ENCODE measurements around the gene STK32C. TPM values are rescaled to one million over a fixed set of nuclear protein-coding genes. Genes with fewer than 3 reads are reported as not detected.

Gene STK32C
- total and polyA plus RNA-seq, 7 donors = 4.3 to 12.8 (median 8.4) TPM

DNA sequence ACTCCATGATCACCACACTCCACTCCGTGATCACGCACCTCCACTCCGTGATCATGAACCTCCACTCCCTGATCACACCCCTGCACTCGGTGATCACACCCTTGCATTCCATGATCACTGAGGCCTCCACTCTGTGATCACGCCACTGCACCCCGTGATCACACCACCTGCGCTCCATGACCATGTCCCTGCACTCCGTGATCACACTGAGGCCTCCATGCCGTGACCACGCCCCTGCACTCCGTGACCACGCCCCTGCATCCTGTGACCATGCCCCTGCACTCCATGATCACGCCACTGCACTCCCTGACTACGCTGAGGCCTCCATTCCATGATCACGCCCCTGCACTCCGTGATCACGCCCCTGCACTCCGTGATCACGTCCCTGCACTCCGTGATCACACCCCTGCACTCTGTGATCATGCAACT, 27.1 kb downstream of the STK32C start:
- no peak overlapping the region for H3K27ac ChIP-seq
- DNase-seq = no peak
- no peak overlapping the region for H3K4me3 ChIP-seq
- H3K9me3 ChIP-seq = no peaks in the 10 kb centered on the region
- no peak for TF ChIP-seq POLR2A (IDR thresholded peaks at IDR 0.05)
- TF ChIP-seq POLR2AphosphoS5 (IDR thresholded peaks at IDR 0.05) = no peak
- TF ChIP-seq, protein P1, sequence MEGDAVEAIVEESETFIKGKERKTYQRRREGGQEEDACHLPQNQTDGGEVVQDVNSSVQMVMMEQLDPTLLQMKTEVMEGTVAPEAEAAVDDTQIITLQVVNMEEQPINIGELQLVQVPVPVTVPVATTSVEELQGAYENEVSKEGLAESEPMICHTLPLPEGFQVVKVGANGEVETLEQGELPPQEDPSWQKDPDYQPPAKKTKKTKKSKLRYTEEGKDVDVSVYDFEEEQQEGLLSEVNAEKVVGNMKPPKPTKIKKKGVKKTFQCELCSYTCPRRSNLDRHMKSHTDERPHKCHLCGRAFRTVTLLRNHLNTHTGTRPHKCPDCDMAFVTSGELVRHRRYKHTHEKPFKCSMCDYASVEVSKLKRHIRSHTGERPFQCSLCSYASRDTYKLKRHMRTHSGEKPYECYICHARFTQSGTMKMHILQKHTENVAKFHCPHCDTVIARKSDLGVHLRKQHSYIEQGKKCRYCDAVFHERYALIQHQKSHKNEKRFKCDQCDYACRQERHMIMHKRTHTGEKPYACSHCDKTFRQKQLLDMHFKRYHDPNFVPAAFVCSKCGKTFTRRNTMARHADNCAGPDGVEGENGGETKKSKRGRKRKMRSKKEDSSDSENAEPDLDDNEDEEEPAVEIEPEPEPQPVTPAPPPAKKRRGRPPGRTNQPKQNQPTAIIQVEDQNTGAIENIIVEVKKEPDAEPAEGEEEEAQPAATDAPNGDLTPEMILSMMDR (IDR thresholded peaks at IDR 0.05) = no peak
- no peak for TF ChIP-seq EP300 (IDR thresholded peaks at IDR 0.05)
- H3K36me3 ChIP-seq = no peaks in the 10 kb centered on the region
- H3K4me1 ChIP-seq = no peaks in the 10 kb centered on the region
- WGBS, 2 donors = 81 to 93% methylated on average over 20 of the region's 20 CpGs
- peaks cover 0 to 19% (median 0%) of the 10 kb centered on the region in 3 donors for H3K27me3 ChIP-seq
- intact Hi-C loops (cut with DNase I) = no loop called here

DNA sequence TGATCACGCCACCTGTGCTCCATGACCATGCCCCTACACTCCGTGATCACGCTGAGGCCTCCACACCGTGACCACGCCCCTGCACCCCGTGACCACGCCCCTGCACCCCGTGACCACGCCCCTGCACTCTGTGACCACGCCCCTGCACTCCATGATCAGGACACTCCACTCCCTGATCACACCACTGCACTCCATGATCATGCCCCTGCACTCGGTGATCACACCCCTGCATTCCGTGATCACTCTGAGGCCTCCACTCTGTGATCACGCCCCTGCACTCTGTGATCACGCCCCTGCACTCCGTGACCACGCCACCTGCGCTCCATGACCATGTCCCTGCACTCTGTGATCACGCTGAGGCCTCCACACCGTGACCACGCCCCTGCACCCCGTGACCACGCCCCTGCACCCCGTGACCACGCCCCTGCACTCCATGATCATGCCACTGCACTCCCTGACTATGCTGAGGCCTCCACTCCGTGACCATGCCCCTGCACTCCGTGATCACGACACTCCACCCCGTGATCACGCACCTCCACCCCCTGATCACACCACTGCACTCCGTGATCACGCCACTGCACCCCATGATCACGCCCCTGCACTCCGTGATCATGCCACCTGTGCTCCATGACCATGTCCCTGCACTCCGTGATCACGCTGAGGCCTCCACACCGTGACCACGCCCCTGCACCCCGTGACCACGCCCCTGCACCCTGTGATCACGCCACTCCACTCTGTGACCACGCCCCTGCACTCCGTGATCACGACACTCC, 27.7 kb downstream of the STK32C start:
- Histone ChIP-seq H3K4me1 (no peaks in the 10 kb centered on the region), H3K27me3 (peaks cover 0 to 19% (median 0%) of the 10 kb centered on the region in 3 donors), H3K27ac (no peak overlapping the region), H3K36me3 (no peaks in the 10 kb centered on the region), H3K9me3 (no peaks in the 10 kb centered on the region), H3K4me3 (no peak overlapping the region)
- WGBS, 2 donors = 77 to 92% methylated on average over 43 of the region's 43 CpGs
- TF ChIP-seq, protein P1 (IDR thresholded peaks at IDR 0.05) = no peak
- TF ChIP-seq EP300 (IDR thresholded peaks at IDR 0.05) (no peak), POLR2A (IDR thresholded peaks at IDR 0.05) (no peak), POLR2AphosphoS5 (IDR thresholded peaks at IDR 0.05) (no peak)
- intact Hi-C loops (cut with DNase I) = no loop called here
- DNase-seq = no peak

DNA sequence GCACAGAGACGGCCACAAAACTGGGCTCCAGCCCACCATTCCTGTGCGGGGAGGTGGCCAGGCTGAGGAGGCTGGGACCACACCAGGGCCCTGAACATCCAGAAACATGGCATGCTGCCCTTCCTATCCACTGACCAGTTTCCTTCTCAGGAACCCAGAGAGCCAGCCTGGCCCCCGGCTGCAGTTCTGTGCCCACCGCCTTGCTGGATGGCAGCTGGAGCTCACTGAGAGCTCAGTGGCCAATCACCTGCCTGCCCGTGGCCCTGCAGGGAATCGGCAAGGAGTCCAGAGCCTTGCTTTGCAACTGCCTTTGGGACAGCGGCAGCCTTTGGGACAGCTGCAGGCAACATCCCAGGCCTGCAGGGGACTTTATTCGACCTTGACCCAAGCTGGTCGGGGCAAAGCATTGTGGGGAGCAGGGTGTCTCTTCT, 30.4 kb downstream of the STK32C start:
- Histone ChIP-seq H3K4me3 (no peak overlapping the region), H3K27me3 (peaks cover 0 to 3% (median 0%) of the 10 kb centered on the region in 3 donors), H3K27ac (no peak overlapping the region), H3K9me3 (no peaks in the 10 kb centered on the region), H3K36me3 (no peaks in the 10 kb centered on the region), H3K4me1 (peaks cover 0 to 10% (median 7%) of the 10 kb centered on the region in 4 donors)
- DNase-seq = no peak
- TF ChIP-seq POLR2AphosphoS5 (IDR thresholded peaks at IDR 0.05) = no peak
- no peak for TF ChIP-seq EP300 (IDR thresholded peaks at IDR 0.05)
- TF ChIP-seq, protein P1 (IDR thresholded peaks at IDR 0.05) = no peak
- TF ChIP-seq POLR2A (IDR thresholded peaks at IDR 0.05) = no peak
- intact Hi-C loops (cut with DNase I) = no loop called here
- WGBS, 2 donors = 75 to 81% methylated on average over 9 of the region's 9 CpGs

DNA sequence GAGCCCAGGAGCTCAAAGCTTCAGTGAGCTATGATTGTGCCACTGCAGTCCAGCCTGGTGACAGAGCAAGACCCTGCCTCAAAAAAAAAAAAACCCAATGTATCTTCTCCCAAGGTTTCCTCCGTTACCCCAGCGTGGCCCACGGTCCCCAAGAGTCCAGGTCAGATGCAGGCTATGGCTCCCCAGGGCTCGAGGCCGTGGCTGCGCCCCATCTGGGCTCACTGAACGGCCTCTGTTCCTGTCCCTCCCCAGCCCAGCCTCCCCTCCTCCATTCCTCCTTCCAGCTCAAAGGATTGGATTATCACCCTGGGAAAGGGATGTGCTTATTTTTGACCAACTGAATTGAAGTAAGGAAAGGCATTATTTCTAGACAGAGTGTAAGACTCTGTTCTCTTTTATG, 31.0 kb downstream of the STK32C start:
- Histone ChIP-seq H3K27me3 (no peaks in the 10 kb centered on the region), H3K4me1 (peaks cover 0 to 16% (median 13%) of the 10 kb centered on the region in 4 donors), H3K9me3 (no peaks in the 10 kb centered on the region), H3K27ac (no peak overlapping the region), H3K4me3 (no peak overlapping the region), H3K36me3 (no peaks in the 10 kb centered on the region)
- 75 to 85% methylated on average over 7 of the region's 7 CpGs for WGBS, 2 donors
- intact Hi-C loops (cut with DNase I) = no loop called here
- TF ChIP-seq POLR2A (IDR thresholded peaks at IDR 0.05) = no peak
- DNase-seq = no peak

DNA sequence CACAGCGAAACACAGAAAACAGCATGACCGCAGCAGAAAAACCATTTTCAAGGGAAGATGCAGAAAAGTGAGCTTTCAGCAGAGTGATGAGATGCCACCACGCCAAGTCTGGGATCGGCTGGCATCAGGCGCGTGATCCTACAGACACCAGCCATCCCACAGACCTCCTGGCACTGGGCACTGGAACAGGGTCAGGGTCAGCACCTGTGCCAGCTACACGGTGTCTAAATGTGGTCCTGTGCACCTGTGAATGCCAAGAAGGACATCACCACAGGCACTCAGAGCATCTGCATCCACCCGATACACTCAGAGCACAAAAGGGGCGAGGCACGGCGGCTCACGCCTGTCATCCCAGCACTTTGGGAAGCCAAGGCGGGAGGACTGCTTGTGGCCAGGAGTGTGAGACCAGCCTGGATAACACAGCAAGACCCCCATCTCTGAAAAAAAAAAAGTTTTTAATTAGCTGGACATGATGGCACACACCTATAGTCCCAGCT, 31.5 kb downstream of the STK32C start:
- Histone ChIP-seq H3K9me3 (no peaks in the 10 kb centered on the region), H3K4me3 (no peak overlapping the region), H3K27me3 (no peaks in the 10 kb centered on the region), H3K27ac (no peak overlapping the region), H3K4me1 (peaks cover 0 to 18% (median 15%) of the 10 kb centered on the region in 4 donors), H3K36me3 (no peaks in the 10 kb centered on the region)
- WGBS, 2 donors = 81 to 89% methylated on average over 13 of the region's 13 CpGs
- intact Hi-C loops (cut with DNase I) = no loop called here
- TF ChIP-seq POLR2A (IDR thresholded peaks at IDR 0.05) = no peak
- no peak for TF ChIP-seq POLR2AphosphoS5 (IDR thresholded peaks at IDR 0.05)
- TF ChIP-seq, protein P1 (IDR thresholded peaks at IDR 0.05) = no peak
- no peak for TF ChIP-seq EP300 (IDR thresholded peaks at IDR 0.05)
- no peak for DNase-seq
